HG02885 (cell line): ENCODE results near the gene CLEC18A.
"Not testable (repeated sequence)": the region's sequence is repeated elsewhere in the genome, so short reads cannot be mapped to it uniquely, and the experiment has no call there.

Source experiments
- ATAC-seq: cut with Tn5 transposase; IDR thresholded peaks from one replicate; pipeline ENCODE4 v1.9.1; 2021; ENCODE audit warnings: mild to moderate bottlenecking; ENCODE audit not compliant: unreplicated experiment, poor library complexity

The CLEC18A gene

GRCh38 chr16:70012354-70012753, 61.2 kb downstream of the CLEC18A start:
- not testable (repeated sequence) for ATAC-seq

DNA sequence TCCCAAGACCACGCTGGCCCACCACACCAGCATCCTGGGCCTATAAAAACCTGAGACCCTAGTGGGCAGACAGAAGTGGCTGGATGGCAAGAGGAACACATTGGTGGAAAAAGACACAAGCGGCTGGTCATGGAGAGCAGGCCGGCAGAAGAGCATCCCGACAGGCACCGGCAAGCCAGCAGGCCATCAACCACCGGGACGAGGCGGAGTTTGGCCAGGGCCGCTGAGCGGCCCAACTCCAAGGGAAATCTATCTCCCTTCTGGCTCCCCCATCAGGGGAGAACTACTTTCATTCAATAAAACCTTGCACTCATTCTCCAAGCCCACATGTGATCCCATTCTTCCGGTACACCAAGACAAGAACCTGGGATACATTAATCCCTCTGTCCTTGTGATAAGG, 61.8 kb downstream of the CLEC18A start:
- ATAC-seq, result not testable (repeated sequence)
